Duodenal mucosa (tissue), 2 donors: ENCODE measurements around the gene GULP1.

Experiments used
- H3K27ac ChIP-seq: one replicate; pipeline ENCODE4 v1.7.0; 2013; ENCODE audit warnings: low read depth, low read length
- H3K27me3 ChIP-seq, 2 donors: one replicate each; pipeline ENCODE4 v1.7.0; 2013; ENCODE audit warnings: low read length in 2 of 2, control low read depth in 1 of 2; ENCODE audit not compliant: insufficient read depth in 2 of 2, control insufficient read depth in 1 of 2
- H3K36me3 ChIP-seq, 2 donors: one replicate each; pipeline ENCODE4 v1.7.0; 2013; ENCODE audit warnings: low read length in 2 of 2, control low read depth in 1 of 2; ENCODE audit not compliant: insufficient read depth in 2 of 2, control insufficient read depth in 1 of 2
- H3K4me1 ChIP-seq, 2 donors: one replicate each; pipeline ENCODE4 v1.7.0; 2013; ENCODE audit warnings: low read length in 2 of 2, control low read depth in 1 of 2; ENCODE audit not compliant: insufficient read depth in 2 of 2, control insufficient read depth in 1 of 2
- H3K4me3 ChIP-seq, 2 donors: one replicate each; pipeline ENCODE4 v1.7.0; 2013; ENCODE audit warnings: low read length in 2 of 2, low read depth in 1 of 2
- H3K9ac ChIP-seq, 2 donors: one replicate each; pipeline ENCODE4 v1.7.0; 2013; ENCODE audit warnings: low read length in 2 of 2, low read depth in 1 of 2
- H3K9me3 ChIP-seq, 2 donors: one replicate each; pipeline ENCODE4 v1.7.0; 2013; ENCODE audit warnings: low read length in 2 of 2, control low read depth in 1 of 2; ENCODE audit not compliant: control insufficient read depth in 1 of 2

The GULP1 gene

DNA sequence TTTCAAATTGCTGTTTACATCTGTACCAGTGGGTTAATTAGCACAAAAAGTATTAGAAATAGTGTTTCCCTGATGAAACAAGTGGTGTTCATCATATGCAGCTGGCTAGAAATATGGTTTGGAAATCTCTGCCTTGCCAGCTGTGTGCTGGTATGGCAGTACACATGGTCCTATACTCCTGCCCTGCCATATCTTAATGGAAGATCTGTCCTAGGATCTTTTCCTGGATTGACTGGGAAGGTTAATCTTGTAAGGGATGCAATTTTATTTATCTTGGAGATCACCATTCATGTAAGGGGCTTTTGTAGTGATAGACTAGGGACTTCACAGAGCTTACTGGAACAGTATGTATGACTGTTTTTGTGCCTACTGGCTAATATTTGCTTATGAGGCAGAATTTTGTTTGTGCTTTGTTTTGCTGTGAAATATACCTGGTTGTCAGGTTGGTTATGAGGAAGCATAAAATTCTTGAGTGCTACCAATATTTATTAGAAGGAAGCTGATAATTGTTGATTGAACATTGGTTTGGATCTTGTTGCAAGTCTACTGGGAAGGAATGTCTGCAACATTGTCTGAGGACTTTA lies 73.5 kb downstream of the GULP1 start:
- Histone ChIP-seq H3K4me3 (no peak overlapping the region), H3K27me3 (no peaks in the 10 kb centered on the region), H3K27ac (no peak overlapping the region), H3K9ac (no peak overlapping the region), H3K4me1 (no peaks in the 10 kb centered on the region), H3K36me3 (no peaks in the 10 kb centered on the region), H3K9me3 (no peaks in the 10 kb centered on the region)

DNA sequence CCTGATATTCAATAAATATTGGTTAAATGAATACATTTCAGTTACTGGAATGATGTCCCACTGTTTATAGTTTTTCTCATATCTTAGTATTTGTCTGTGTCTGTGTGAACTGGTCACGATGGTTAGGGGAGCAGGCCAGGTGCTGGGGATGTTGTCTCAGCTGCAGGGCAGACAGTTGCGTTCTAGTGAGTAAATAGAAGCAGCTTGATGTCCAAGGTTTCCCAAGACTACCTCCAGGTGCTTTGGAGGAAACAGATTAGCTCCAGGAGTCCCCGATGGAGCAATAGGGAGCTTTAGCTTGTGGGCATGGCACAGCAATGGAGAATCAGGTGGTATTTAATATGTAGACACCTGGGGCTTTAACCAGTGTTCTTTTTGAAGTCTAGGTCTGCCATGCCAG lies 75.5 kb downstream of the GULP1 start:
- Histone ChIP-seq H3K9me3 (no peaks in the 10 kb centered on the region), H3K4me1 (no peaks in the 10 kb centered on the region), H3K27ac (no peak overlapping the region), H3K4me3 (no peak overlapping the region), H3K36me3 (no peaks in the 10 kb centered on the region), H3K9ac (no peak overlapping the region), H3K27me3 (no peaks in the 10 kb centered on the region)

DNA sequence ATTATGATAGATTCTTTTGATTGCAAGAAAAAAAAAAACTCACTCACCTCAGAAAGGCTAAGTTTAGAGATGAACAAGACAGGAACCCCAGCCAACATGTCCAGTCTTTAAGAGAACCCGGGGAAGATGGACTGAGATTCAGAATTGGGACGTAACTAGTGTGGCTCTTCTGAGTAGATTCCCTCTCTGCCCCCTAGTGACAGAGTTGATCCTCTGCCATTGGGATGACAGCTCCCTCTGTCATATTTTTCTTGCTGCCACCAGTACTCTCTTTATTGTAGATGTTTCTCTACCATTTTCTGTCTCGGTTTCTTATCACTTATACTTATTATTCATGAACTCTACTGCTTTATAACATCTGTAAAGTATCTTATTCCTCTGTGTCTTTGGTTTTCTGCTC lies 77.7 kb downstream of the GULP1 start:
- H3K4me1 ChIP-seq: no peaks in the 10 kb centered on the region
- no peaks in the 10 kb centered on the region for H3K27me3 ChIP-seq
- no peak overlapping the region for H3K9ac ChIP-seq
- H3K9me3 ChIP-seq: no peaks in the 10 kb centered on the region
- no peak overlapping the region for H3K4me3 ChIP-seq
- H3K27ac ChIP-seq: no peak overlapping the region
- H3K36me3 ChIP-seq: no peaks in the 10 kb centered on the region

DNA sequence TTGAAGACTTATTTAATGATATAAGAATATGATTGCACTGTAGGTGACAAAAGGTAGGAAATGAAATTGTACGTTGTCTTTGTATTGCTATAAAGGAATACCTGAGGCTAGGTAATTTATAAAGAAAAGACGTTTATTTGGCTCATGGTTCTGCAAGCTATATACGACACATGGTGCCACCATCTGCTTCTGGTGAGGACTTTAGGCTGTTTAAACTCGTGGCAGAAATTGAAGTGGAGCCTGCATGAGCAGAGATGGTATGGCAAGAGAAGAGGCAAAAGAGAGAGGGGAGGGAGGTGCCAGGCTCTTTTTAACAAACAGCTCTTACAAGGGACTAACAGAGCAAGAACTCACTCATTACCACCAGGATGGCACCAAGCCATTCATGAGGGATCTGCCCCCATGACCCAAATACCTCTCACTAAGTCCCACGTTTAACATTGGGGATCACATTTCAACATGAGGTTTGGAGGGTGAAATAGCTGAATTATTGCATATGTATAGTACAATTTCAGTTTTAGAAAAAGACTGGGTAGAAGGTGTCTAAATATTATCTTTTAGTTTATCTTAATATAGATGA lies 86.8 kb downstream of the GULP1 start:
- Histone ChIP-seq H3K36me3 (no peaks in the 10 kb centered on the region), H3K4me3 (no peak overlapping the region), H3K9me3 (no peaks in the 10 kb centered on the region), H3K9ac (no peak overlapping the region), H3K27ac (no peak overlapping the region), H3K4me1 (no peaks in the 10 kb centered on the region), H3K27me3 (no peaks in the 10 kb centered on the region)

DNA sequence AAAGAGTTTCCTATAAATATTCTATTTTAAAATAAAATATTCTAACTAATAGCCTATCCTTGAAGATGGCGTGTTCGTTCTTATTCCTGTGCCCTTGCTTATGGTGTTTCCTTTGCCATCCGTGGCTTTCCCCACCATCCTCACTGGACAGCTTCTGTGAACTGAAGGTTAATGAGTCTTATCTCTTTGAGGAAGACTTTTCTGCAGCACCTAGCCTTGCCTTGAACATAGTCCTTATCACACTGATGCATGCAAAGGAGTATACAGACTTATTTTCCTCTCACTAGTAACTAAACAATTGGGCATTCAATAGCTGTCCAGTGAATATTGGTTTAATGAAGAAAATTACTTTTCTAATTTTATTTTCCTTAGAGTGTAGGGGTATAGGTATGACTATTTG lies 88.1 kb downstream of the GULP1 start:
- Histone ChIP-seq H3K4me1 (no peaks in the 10 kb centered on the region), H3K9me3 (peaks cover 0 to 2% of the 10 kb centered on the region in 2 donors), H3K27ac (no peak overlapping the region), H3K9ac (no peak overlapping the region), H3K36me3 (no peaks in the 10 kb centered on the region), H3K4me3 (no peak overlapping the region), H3K27me3 (no peaks in the 10 kb centered on the region)

DNA sequence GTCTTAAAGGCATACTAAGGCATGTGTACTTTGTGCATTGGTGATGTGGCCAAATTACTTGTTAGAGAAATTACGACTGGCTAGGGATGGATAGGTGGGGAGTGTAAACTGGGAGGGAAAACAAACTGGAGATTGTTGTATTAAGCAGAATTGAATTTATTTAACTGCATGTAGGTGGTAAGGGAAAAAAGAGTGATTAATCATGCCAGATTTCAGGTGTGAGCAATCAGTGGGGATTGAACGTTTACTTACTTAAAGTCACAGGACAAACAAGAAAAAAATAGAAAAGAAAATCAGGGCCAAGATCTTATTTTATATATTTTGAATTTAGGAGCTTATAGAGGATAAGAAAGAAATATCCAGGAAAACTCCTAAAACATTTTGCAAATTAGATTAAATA lies 88.6 kb downstream of the GULP1 start:
- no peaks in the 10 kb centered on the region for H3K4me1 ChIP-seq
- no peak overlapping the region for H3K27ac ChIP-seq
- peaks cover 0 to 5% of the 10 kb centered on the region in 2 donors for H3K9me3 ChIP-seq
- H3K27me3 ChIP-seq: no peaks in the 10 kb centered on the region
- no peak overlapping the region for H3K4me3 ChIP-seq
- H3K9ac ChIP-seq: no peak overlapping the region
- no peaks in the 10 kb centered on the region for H3K36me3 ChIP-seq

DNA sequence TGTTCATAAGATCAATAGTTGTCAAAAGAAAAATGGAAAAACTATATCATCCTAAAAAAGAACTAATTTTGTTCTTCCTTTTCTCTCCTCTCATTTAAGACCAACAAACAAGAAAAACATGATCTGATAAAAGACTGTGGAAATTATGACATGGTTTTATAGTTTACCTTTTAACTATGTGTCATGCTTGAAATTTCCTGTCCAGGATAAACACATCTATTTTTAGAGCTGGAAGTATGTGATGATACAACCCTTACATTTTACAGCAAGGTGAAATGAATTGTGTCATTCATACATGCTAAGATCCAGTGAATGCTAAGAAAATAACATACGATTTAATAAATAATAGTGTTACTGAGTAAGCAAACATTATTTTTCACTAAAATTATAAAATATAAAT lies 89.9 kb downstream of the GULP1 start:
- Histone ChIP-seq H3K27me3 (no peaks in the 10 kb centered on the region), H3K36me3 (no peaks in the 10 kb centered on the region), H3K27ac (no peak overlapping the region), H3K9ac (no peak overlapping the region), H3K4me1 (no peaks in the 10 kb centered on the region), H3K4me3 (no peak overlapping the region), H3K9me3 (peaks cover 0 to 5% of the 10 kb centered on the region in 2 donors)

DNA sequence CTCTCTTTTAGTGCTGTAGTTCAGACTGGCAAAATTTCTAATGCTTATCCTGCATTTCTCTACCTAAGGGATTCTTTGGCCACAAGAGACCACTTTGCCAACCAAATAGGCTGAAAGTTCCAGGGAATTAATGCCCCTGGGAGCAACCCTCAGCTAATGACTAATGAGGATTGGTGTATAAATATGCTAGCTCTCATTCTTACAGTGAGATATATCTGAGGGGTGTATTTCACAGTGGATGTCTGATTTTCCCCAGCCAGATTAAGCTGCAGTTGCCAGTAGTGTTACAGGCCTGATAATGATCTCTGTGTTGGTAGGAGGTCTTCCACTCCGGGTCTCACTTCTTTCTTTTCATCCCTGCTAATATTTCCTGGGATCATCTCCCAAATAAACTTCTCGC lies 90.4 kb downstream of the GULP1 start:
- H3K9ac ChIP-seq: no peak overlapping the region
- H3K27ac ChIP-seq: no peak overlapping the region
- no peaks in the 10 kb centered on the region for H3K4me1 ChIP-seq
- H3K36me3 ChIP-seq: no peaks in the 10 kb centered on the region
- no peak overlapping the region for H3K4me3 ChIP-seq
- H3K9me3 ChIP-seq: peaks cover 0 to 5% of the 10 kb centered on the region in 2 donors
- H3K27me3 ChIP-seq: no peaks in the 10 kb centered on the region

DNA sequence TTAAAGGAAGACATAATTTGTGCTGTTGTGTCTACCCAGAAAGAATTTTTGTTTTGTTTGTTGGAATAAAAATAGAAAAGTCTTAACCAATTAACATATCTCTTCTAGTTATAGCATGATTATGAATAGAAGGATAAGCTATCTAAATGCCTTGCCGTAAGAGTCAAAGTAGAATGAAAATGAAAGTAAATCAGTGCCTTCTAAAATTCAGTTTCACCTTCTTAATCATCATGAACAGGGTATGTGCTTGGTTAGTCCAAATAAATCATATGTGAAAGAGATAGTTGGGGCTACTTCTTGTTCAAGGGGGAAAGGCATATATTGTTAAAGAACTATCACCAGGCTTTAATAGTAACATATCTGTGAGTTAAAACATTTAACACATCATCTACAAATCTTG lies 91.5 kb downstream of the GULP1 start:
- Histone ChIP-seq H3K4me1 (no peaks in the 10 kb centered on the region), H3K27ac (no peak overlapping the region), H3K27me3 (no peaks in the 10 kb centered on the region), H3K36me3 (no peaks in the 10 kb centered on the region), H3K9me3 (peaks cover 0 to 5% of the 10 kb centered on the region in 2 donors), H3K4me3 (peak overlapping the region; percentile 15 to 37), H3K9ac (no peak overlapping the region)

DNA sequence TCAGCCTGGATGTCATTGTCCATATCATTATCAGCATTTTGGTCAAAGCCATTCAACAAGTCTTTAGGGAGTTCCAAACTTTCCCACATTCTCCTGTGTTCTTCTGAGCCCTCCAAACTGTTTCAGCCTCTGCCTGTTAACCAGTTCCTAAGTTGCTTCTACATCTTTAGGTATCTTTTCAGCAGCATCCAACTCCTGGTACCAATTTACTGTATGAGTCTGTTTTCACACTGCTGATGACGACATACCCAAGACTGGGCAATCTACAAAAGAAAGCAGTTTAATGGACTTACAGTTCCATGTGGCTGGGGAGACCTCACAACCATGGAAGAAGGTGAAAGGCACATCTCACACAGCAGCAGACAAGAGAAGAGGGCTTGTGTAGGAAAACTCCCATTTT lies 94.2 kb downstream of the GULP1 start:
- peaks cover 0 to 5% of the 10 kb centered on the region in 2 donors for H3K9me3 ChIP-seq
- H3K9ac ChIP-seq: no peak overlapping the region
- H3K4me3 ChIP-seq: no peak overlapping the region

More for the DNA sequence above, 94.2 kb downstream of the GULP1 start:
- H3K4me1 ChIP-seq: no peaks in the 10 kb centered on the region
- H3K27me3 ChIP-seq: no peaks in the 10 kb centered on the region
- H3K36me3 ChIP-seq: no peaks in the 10 kb centered on the region
- no peak overlapping the region for H3K27ac ChIP-seq
